ENCODE data around the gene PPP2R5C.

Gene PPP2R5C

DNA sequence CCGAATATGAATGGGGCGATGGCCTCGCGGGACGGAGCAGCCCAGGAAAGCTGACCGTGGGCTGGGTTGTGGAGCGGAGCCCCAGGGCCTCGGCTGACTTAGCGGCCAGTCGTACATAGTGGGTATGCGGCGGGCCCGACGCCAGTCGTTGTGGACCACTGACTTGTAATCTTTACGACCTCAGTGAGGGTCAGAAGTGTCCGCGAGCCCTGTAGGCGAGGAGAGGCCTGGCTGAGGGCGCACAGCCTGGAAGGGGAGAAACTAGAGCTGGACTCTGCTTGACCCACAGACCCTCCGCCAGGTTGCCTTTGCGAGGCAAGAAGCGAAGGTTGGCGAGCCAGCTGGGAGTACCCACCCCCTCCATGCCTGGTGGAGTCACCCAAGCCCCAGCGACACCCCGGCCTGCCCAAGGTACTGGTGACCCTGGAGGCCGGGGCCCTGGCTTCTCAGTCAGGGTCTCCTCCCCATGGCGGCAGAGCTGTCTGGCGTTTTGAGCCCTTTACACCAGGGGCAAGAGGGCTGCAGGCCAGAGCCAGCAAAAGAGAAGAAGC lies 187.2 kb downstream of the PPP2R5C start:
- CTCF ChIA-PET = interaction anchor here (0.5 to 1.2 kb wide), 5 partner anchors 12 to 503 kb away, joined by 3 to 5 read pairs (median 3); no protein-coding TSS in a partner anchor
- no peak for DNase-seq (ENCODE audit: low spot score)
- H3K27ac ChIP-seq = peak overlapping the region; percentile 89
- TF ChIP-seq, protein P1, sequence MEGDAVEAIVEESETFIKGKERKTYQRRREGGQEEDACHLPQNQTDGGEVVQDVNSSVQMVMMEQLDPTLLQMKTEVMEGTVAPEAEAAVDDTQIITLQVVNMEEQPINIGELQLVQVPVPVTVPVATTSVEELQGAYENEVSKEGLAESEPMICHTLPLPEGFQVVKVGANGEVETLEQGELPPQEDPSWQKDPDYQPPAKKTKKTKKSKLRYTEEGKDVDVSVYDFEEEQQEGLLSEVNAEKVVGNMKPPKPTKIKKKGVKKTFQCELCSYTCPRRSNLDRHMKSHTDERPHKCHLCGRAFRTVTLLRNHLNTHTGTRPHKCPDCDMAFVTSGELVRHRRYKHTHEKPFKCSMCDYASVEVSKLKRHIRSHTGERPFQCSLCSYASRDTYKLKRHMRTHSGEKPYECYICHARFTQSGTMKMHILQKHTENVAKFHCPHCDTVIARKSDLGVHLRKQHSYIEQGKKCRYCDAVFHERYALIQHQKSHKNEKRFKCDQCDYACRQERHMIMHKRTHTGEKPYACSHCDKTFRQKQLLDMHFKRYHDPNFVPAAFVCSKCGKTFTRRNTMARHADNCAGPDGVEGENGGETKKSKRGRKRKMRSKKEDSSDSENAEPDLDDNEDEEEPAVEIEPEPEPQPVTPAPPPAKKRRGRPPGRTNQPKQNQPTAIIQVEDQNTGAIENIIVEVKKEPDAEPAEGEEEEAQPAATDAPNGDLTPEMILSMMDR (conservative IDR thresholded peaks at IDR 0.05; ENCODE audit: low read depth) = no peak
- POLR2A ChIA-PET (ENCODE audit: low non-redundant PET) = interaction anchor here (1.4 kb wide), 1 partner anchor 17 kb away, joined by 5 read pairs; no protein-coding TSS in a partner anchor

- ChIA-PET POLR2A (ENCODE audit: low non-redundant PET) (no interaction called here), CTCF (no interaction called here)
- TF ChIP-seq, protein P1 (conservative IDR thresholded peaks at IDR 0.05; ENCODE audit: low read depth) = no peak
- no peak for DNase-seq (ENCODE audit: low spot score)
- peak overlapping the region; percentile 89 for H3K27ac ChIP-seq
Measured at GRCh38 chr14:101950100-101950499, 188.6 kb downstream of the PPP2R5C start.

- POLR2A ChIA-PET (ENCODE audit: low non-redundant PET) = interaction anchor here (0.6 kb wide), 1 partner anchor 149 kb away, joined by 7 read pairs; no protein-coding TSS in a partner anchor
- no peak for DNase-seq (ENCODE audit: low spot score)
- CTCF ChIA-PET = no interaction called here
- H3K27ac ChIP-seq = peak overlapping the region; percentile 45
- TF ChIP-seq, protein P1 (conservative IDR thresholded peaks at IDR 0.05; ENCODE audit: low read depth) = no peak
Measured at GRCh38 chr14:101950516-101951215, 189.2 kb downstream of the PPP2R5C start.

- POLR2A ChIA-PET (ENCODE audit: low non-redundant PET) = interaction anchor here (0.6 kb wide), 1 partner anchor 42 kb away, joined by 5 read pairs; no protein-coding TSS in a partner anchor
- CTCF ChIA-PET = interaction anchor here (0.9 kb wide), 1 partner anchor 19 kb away, joined by 7 read pairs; no protein-coding TSS in a partner anchor
- TF ChIP-seq, protein P1 (conservative IDR thresholded peaks at IDR 0.05; ENCODE audit: low read depth) = no peak
- DNase-seq (ENCODE audit: low spot score) = no peak
- no peak overlapping the region for H3K27ac ChIP-seq
Measured at GRCh38 chr14:101953151-101953550, 191.6 kb downstream of the PPP2R5C start.

DNA sequence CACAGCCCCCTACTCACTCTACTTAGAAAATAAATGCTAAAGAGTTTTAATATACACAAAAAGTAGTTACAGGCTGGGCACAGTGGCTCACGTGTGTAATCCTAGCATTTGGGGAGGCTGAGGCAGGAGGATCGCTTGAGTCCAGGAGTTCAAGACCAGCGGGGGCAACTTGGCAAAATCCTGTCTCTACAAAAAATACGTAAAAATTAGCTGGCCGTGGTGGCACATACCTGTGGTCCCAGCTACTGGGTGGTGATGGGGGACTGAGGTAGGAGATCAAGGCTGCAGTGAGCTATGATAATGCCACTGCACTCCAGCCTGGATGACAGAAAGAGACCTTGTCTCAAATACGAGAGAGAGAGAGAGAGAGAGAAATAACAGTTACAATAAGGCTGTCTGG lies 193.0 kb downstream of the PPP2R5C start:
- DNase-seq (ENCODE audit: low spot score) = no peak
- H3K27ac ChIP-seq = no peak overlapping the region
- POLR2A ChIA-PET (ENCODE audit: low non-redundant PET) = no interaction called here
- CTCF ChIA-PET = interaction anchor here (0.6 kb wide), 1 partner anchor 11 kb away, joined by 4 read pairs; no protein-coding TSS in a partner anchor
- TF ChIP-seq, protein P1 (conservative IDR thresholded peaks at IDR 0.05; ENCODE audit: low read depth) = no peak

- TF ChIP-seq, protein P1 (conservative IDR thresholded peaks at IDR 0.05; ENCODE audit: low read depth) = no peak
- no peak overlapping the region for H3K27ac ChIP-seq
- no peak for DNase-seq (ENCODE audit: low spot score)
- ChIA-PET CTCF (no interaction called here), POLR2A (ENCODE audit: low non-redundant PET) (no interaction called here)
Measured at GRCh38 chr14:101955695-101956161, 194.2 kb downstream of the PPP2R5C start.
